K562 (cell line): ENCODE measurements around the gene KRTAP1-4. TPM values are rescaled to one million over a fixed set of nuclear protein-coding genes. Genes with fewer than 3 reads are reported as not detected.

Experiments
- ATAC-seq: fragments of 200-7000 bp; cut with Tn5 transposase; 3 replicates; pipeline ENCODE4 v1.9.1; 2020; ENCODE audit warnings: moderate library complexity
- BruUV-seq: library from RNA; stranded (reverse); fragments of 400-500 nt; replicated peaks from 2 replicates; lab custom pipeline; 2021; lab: Mats Ljungman, UMichigan
- CTCF ChIA-PET: fragments of 300-600 bp; formaldehyde crosslinking; extraction: SDS; loops from one replicate; lab custom pipeline; 2021; ENCODE audit warnings: low intra/inter-chr PET ratio; lab: Yijun Ruan, JAX
- POLR2A ChIA-PET: fragments of 300-600, 350-650 bp; sonication (Branson Sonifier 250); formaldehyde crosslinking; extraction: SDS; loops from one replicate; lab custom pipeline; 2021; ENCODE audit warnings: antibody characterized with exemption, inconsistent platforms; lab: Yijun Ruan, JAX
- DNase-seq, 4 experiments: peaks; one replicate each; pipeline versions ENCODE4 v3.0.0 to v3.0.0-alpha.2; 2011 to 2018; ENCODE audit warnings: low spot score in 3 of 4, mixed read lengths in 3 of 4; ENCODE audit errors: extremely low read depth in 1 of 4
- FAIRE-seq: peaks from 2 replicates; lab custom pipeline; 2011; peaks lifted over from hg19 to GRCh38; lab: Jason Lieb, UNC
- H2AFZ ChIP-seq: 2 replicates; pipeline ENCODE4 v1.6.0; 2011; ENCODE audit warnings: low read depth, low read length, control low read depth, inconsistent platforms
- H3K27ac ChIP-seq: fragments of 200-600 bp; 3 replicates; pipeline ENCODE4 v1.8.0; 2011; ENCODE audit warnings: low read depth, mild to moderate bottlenecking, control low read depth, inconsistent platforms, low read length, moderate library complexity, mixed read lengths; ENCODE audit errors: extremely low read depth
- H3K27me3 ChIP-seq, 2 experiments: fragments of 300-600 bp in 1 of 2; 2 replicates in 1 of 2; 3 replicates in 1 of 2; pipeline versions ENCODE4 v1.6.0 to v1.8.0; 2011; ENCODE audit warnings: inconsistent platforms in 2 of 2, low read length in 2 of 2, mild to moderate bottlenecking in 1 of 2, mixed read lengths in 1 of 2, moderate library complexity in 1 of 2; ENCODE audit not compliant: control insufficient read depth in 2 of 2, insufficient read depth in 2 of 2
- H3K36me3 ChIP-seq: fragments of 300-600 bp; 3 replicates; pipeline ENCODE4 v1.8.0; 2011; ENCODE audit warnings: mild to moderate bottlenecking, low read length, inconsistent platforms; ENCODE audit not compliant: control insufficient read depth, insufficient read depth
- H3K4me1 ChIP-seq, 2 experiments: fragments of 200-600 bp in 1 of 2; replicated peaks in 1 of 2; 2 replicates in 1 of 2; 3 replicates in 1 of 2; pipeline versions ENCODE4 v1.5.1 to v1.8.0; 2011; ENCODE audit warnings: inconsistent platforms in 2 of 2, low read length in 2 of 2, mild to moderate bottlenecking in 1 of 2, mixed read lengths in 1 of 2, moderate library complexity in 1 of 2; ENCODE audit not compliant: control insufficient read depth in 2 of 2, insufficient read depth in 2 of 2
- H3K4me2 ChIP-seq: 2 replicates; pipeline ENCODE4 v1.6.1; 2011; ENCODE audit warnings: low read length, control low read depth, inconsistent platforms, mixed read lengths; ENCODE audit not compliant: insufficient read depth
- H3K4me3 ChIP-seq: fragments of 200-600 bp; sonication (generic), shearing (Covaris generic); 2 replicates; pipeline ENCODE4 v1.5.1; 2016; ENCODE audit warnings: control low read depth, inconsistent platforms
- H3K79me2 ChIP-seq: fragments of 200-600 bp; 3 replicates; pipeline ENCODE4 v1.8.0; 2011; ENCODE audit warnings: low read length, inconsistent platforms; ENCODE audit not compliant: control insufficient read depth, insufficient read depth
- H3K9ac ChIP-seq, 2 experiments: 2 replicates each; pipeline versions ENCODE4 v1.6.0 to v1.6.1; 2011; ENCODE audit warnings: low read depth in 2 of 2, low read length in 2 of 2, control low read depth in 1 of 2, inconsistent platforms in 1 of 2, mild to moderate bottlenecking in 1 of 2, mixed read lengths in 1 of 2; ENCODE audit not compliant: insufficient read depth in 1 of 2
- H3K9me1 ChIP-seq: one replicate; pipeline ENCODE4 v1.6.0; 2011; ENCODE audit warnings: inconsistent platforms, mild to moderate bottlenecking, low read length, moderate library complexity; ENCODE audit not compliant: control insufficient read depth, insufficient read depth
- H3K9me3 ChIP-seq: replicated peaks from 2 replicates; pipeline ENCODE4 v1.5.1; 2011; ENCODE audit warnings: low read depth, low read length, inconsistent platforms; ENCODE audit not compliant: control insufficient read depth, insufficient read depth
- H4K20me1 ChIP-seq: replicated peaks from 2 replicates; pipeline ENCODE4 v1.6.1; 2011; ENCODE audit warnings: low read length, inconsistent platforms, mixed read lengths; ENCODE audit not compliant: control insufficient read depth, insufficient read depth
- CCAR2 ChIP-seq: fragments of 200-400 bp; formaldehyde crosslinking; IDR thresholded peaks from 2 replicates; pipeline ENCODE4 v1.6.1; 2017; ENCODE audit warnings: mild to moderate bottlenecking, low read depth, low read length
- POLR2AphosphoS5 ChIP-seq: IDR thresholded peaks from 2 replicates; pipeline ENCODE4 v1.6.1; 2011; ENCODE audit warnings: mild to moderate bottlenecking, low read depth, low read length, moderate library complexity; ENCODE audit not compliant: control insufficient read depth, insufficient read depth
- RUNX1 ChIP-seq: sonication (generic); IDR thresholded peaks from 2 replicates; pipeline ENCODE4 v1.6.1; 2016; ENCODE audit warnings: antibody characterized with exemption, low read depth
- ZNF316 ChIP-seq: fragments of 450-650 bp; IDR thresholded peaks from 2 replicates; pipeline ENCODE4 v1.6.1; 2016
- WGBS: fragments of 100-300 bp; shearing (Covaris generic); methylation state at CpG from one replicate; pipeline ENCODE4 v1.1.6; 2016; ENCODE audit warnings: low coverage, mixed read lengths; ENCODE audit not compliant: insufficient coverage; ENCODE audit errors: missing lambda C conversion rate; 5-methylcytosine and 5-hydroxymethylcytosine counted together
- in situ Hi-C: fragments of 300-500 bp; cut with MboI; formaldehyde crosslinking; loops from 4 replicates; pipeline ENCODE4 v1.15.0; 2018; ENCODE audit warnings: inconsistent platforms, mixed read lengths
- intact Hi-C: fragments of 100-400 bp; cut with micrococcal nuclease; formaldehyde crosslinking; loops from 2 replicates; pipeline ENCODE4 v1.14.2; 2022
- polyA plus RNA-seq, 8 experiments: library from polyadenylated mRNA; depleted of rRNA in 4 of 8; stranded (reverse) in 5 of 8; unstranded in 3 of 8; fragments of >200 nt; fragmentation: Nextera tagmentation in 2 of 8; fragmentation: Illumina TruSeq in 1 of 8; extraction: Ambion mirVana in 2 of 8; extraction: Trizol in 1 of 8; gene quantifications; 2 replicates each; pipeline versions ENCODE4 v1.2.1 to v1.2.3, GENCODE V29; 2011 to 2014; ENCODE audit warnings: inconsistent platforms in 1 of 8, missing spikeins in 1 of 8
- total RNA-seq, 7 experiments: library from RNA; depleted of rRNA in 6 of 7; stranded (reverse); fragments of >200 nt in 6 of 7; fragmentation: Illumina TruSeq in 2 of 7; extraction: Trizol in 2 of 7; gene quantifications; 2 replicates each; pipeline versions ENCODE4 v1.2.1 to v1.2.3, GENCODE V29; 2011 to 2021; ENCODE audit warnings: low replicate concordance in 1 of 7
- TF ChIP-seq, protein P1 (sequence below): fragments of 250-450 bp; sonication (Bioruptor Pico); IDR thresholded peaks from 2 replicates; pipeline ENCODE4 v1.8.0; 2022; ENCODE audit warnings: moderate library complexity, mild to moderate bottlenecking, inconsistent platforms

Gene KRTAP1-4
- total and polyA plus RNA-seq, 9 of the 15 experiments (the other 6 are each of a cell fraction or from before 2014, with no cell fraction given): not detected

DNA sequence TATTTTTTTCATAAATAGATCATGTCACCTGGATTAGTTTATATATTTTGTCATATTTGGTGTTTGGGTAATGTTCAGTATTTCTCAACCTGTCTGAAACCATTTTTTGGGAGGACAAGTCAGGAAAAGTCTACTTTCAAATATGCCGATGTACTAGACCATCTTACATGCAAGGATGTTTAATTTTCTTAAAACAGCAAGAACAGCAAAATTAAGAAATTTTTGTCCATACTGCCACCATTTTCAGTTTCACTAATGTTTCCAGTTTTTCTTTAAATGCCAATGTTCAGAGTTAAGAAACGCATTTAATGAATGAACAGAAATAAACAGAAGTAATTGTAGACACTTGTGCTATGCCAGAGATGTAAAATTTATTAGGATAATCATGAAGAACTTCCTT lies 36.9 kb downstream of the KRTAP1-4 start:
- ATAC-seq (no peak), DNase-seq (no peak), FAIRE-seq (no peak)
- Histone ChIP-seq H3K4me1 (no peaks in the 10 kb centered on the region), H3K27ac (no peak overlapping the region), H3K9me3 (no peaks in the 10 kb centered on the region), H3K4me2 (no peak overlapping the region), H3K9ac (no peak overlapping the region), H3K79me2 (no peaks in the 10 kb centered on the region), H3K36me3 (no peaks in the 10 kb centered on the region), H3K27me3 (no peaks in the 10 kb centered on the region; a peak in 1 of 5 replicates), H3K9me1 (no peaks in the 10 kb centered on the region), H4K20me1 (no peaks in the 10 kb centered on the region), H2AFZ (no peak overlapping the region), H3K4me3 (no peak overlapping the region)
- POLR2A ChIA-PET: interaction anchor here (1.3 kb wide), 1 partner anchor 20 kb away, joined by 5 read pairs; no protein-coding TSS in a partner anchor
- no TSS peak for BruUV-seq
- intact Hi-C loops: no loop called here
- CTCF ChIA-PET: no interaction called here
- TF ChIP-seq, protein P1, sequence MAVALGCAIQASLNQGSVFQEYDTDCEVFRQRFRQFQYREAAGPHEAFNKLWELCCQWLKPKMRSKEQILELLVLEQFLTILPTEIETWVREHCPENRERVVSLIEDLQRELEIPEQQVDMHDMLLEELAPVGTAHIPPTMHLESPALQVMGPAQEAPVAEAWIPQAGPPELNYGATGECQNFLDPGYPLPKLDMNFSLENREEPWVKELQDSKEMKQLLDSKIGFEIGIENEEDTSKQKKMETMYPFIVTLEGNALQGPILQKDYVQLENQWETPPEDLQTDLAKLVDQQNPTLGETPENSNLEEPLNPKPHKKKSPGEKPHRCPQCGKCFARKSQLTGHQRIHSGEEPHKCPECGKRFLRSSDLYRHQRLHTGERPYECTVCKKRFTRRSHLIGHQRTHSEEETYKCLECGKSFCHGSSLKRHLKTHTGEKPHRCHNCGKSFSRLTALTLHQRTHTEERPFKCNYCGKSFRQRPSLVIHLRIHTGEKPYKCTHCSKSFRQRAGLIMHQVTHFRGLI (CRISPR knock-in tag): no peak
- TF ChIP-seq ZNF316 (0 out of 2 replicates have a peak, but pooled peaks have one; percentile 6), CCAR2 (no peak)
- in situ Hi-C loops: no loop called here
- 0% methylated on average over 2 of the region's 2 CpGs for WGBS

DNA sequence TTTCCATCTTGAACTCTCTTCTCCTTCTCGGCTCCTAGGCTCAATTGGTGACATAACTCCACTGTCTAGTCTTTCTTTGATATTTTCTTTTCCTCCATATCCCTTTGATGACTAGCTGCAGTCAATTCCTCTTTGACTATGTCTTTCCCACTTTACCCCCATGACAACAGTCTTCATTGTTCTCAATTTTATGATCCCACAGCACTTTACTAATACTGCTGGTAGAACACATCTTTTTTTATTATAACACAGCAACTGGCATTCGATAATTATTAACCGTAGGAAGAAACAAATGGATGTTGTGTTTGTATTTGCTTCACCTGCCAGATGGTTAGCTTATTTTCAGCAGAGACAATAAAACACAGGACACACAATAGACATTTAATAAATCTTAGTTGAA lies 37.3 kb downstream of the KRTAP1-4 start:
- FAIRE-seq: no peak
- Histone ChIP-seq H4K20me1 (no peaks in the 10 kb centered on the region), H3K36me3 (no peaks in the 10 kb centered on the region), H3K27ac (no peak overlapping the region), H3K27me3 (no peaks in the 10 kb centered on the region; a peak in 1 of 5 replicates), H3K4me2 (no peak overlapping the region), H3K79me2 (no peaks in the 10 kb centered on the region), H3K9me3 (no peaks in the 10 kb centered on the region), H3K9ac (no peak overlapping the region), H3K4me1 (no peaks in the 10 kb centered on the region), H2AFZ (no peak overlapping the region), H3K9me1 (no peaks in the 10 kb centered on the region), H3K4me3 (no peak overlapping the region)
- POLR2A ChIA-PET: interaction anchor here (1.3 kb wide), 1 partner anchor 20 kb away, joined by 5 read pairs; no protein-coding TSS in a partner anchor
- TF ChIP-seq POLR2AphosphoS5 (no peak), RUNX1 (no peak)
- WGBS: 2% methylated on average over 3 of the region's 3 CpGs
- BruUV-seq: no TSS peak
- CTCF ChIA-PET: no interaction called here
- DNase-seq: no peak
- intact Hi-C loops: no loop called here
- no peak for ATAC-seq
- in situ Hi-C loops: no loop called here
